GM12878 (cell line): Measurements from ENCODE around the gene HIRA. TPM values are rescaled to one million over a fixed set of nuclear protein-coding genes. Genes with fewer than 3 reads are reported as not detected.

Experiments used
- CBX3 ChIP-seq: fragments of 200-600 bp; sonication (generic); IDR thresholded peaks from 2 replicates; pipeline ENCODE4 v1.6.1; 2016; ENCODE audit warnings: low read depth, borderline replicate concordance
- CHD4 ChIP-seq: fragments of 200-600 bp; sonication (generic); IDR thresholded peaks from 2 replicates; pipeline ENCODE4 v1.6.1; 2016; ENCODE audit warnings: mild to moderate bottlenecking
- FOXK2 ChIP-seq: fragments of 450-650 bp; IDR thresholded peaks from 2 replicates; pipeline ENCODE4 v1.6.1; 2017; ENCODE audit warnings: mild to moderate bottlenecking, moderate library complexity
- IKZF2 ChIP-seq, 2 experiments: fragments of 450-650 bp; IDR thresholded peaks; 2 replicates each; pipeline ENCODE4 v1.6.1; 2017; ENCODE audit warnings: mild to moderate bottlenecking in 2 of 2, moderate library complexity in 2 of 2
- NFYA ChIP-seq: IDR thresholded peaks from 2 replicates; pipeline ENCODE4 v1.6.1; 2011; ENCODE audit warnings: low read depth, mild to moderate bottlenecking, low read length, improper control_type of control experiment, borderline replicate concordance
- POLR2AphosphoS2 ChIP-seq: IDR thresholded peaks from 2 replicates; pipeline ENCODE4 v1.6.1; 2011; ENCODE audit warnings: low read depth, mild to moderate bottlenecking, low read length, improper control_type of control experiment, moderate library complexity
- STAT3 ChIP-seq: IDR thresholded peaks from 2 replicates; pipeline ENCODE4 v1.6.1; 2011; ENCODE audit warnings: low read depth, low read length, improper control_type of control experiment
- polyA plus RNA-seq, 11 experiments: library from polyadenylated mRNA; depleted of rRNA in 4 of 11; unstranded in 6 of 11; stranded (reverse) in 5 of 11; fragments of >200 nt; fragmentation: Nextera tagmentation in 4 of 11; fragmentation: Illumina TruSeq in 1 of 11; extraction: Ambion mirVana in 4 of 11; extraction: Trizol in 1 of 11; gene quantifications; 1 replicate in 1 of 11; 2 replicates in 10 of 11; pipeline versions ENCODE4 v1.2.1 to v1.2.3, GENCODE V29; 2011 to 2016; ENCODE audit warnings: inconsistent platforms in 2 of 11, missing spikeins in 2 of 11, low read depth in 1 of 11
- small RNA-seq: library from RNA; depleted of rRNA; stranded (forward); fragments of <200 nt; gene quantifications from one replicate; pipeline ENCODE3, GENCODE V24; 2014
- total RNA-seq, 4 experiments: library from RNA; depleted of rRNA in 3 of 4; stranded (reverse); fragments of >200 nt in 3 of 4; fragmentation: Illumina TruSeq in 1 of 4; extraction: Trizol in 1 of 4; gene quantifications; 2 replicates each; pipeline versions ENCODE4 v1.2.1 to v1.2.3, GENCODE V29; 2013 to 2021

Gene HIRA
- total and polyA plus RNA-seq, 10 of the 15 experiments (the other 5 are each of a cell fraction or from before 2014, with no cell fraction given) = 0.34 to 32.7 (median 14.5) TPM

GRCh38 chr22:19285831-19286230 is 145.7 kb downstream of the HIRA start (continued):
- no peak for TF ChIP-seq IKZF2 (IDR thresholded peaks at IDR 0.05)
- no peak for TF ChIP-seq FOXK2
- TF ChIP-seq POLR2AphosphoS2 = no peak
- TF ChIP-seq CHD4 = no peak
- no peak for TF ChIP-seq CBX3
- no peak for TF ChIP-seq STAT3
- TF ChIP-seq NFYA = no peak
- TF ChIP-seq, all 136 proteins: peak for 0

Small RNA genes within 50 kb of the gene (small RNA-seq; reads per million reads assigned to genes)
- gene RN7SL168P = not detected

Other genes with a start within 250 kb of the HIRA start
- gene CLTCL1, start 140.0 kb downstream of the HIRA start, total RNA-seq (2014; rRNA removed) = under 0.01 and 0.05 TPM in 2 replicates
- not detected in 2 replicates for gene CLTCL1, start 140.0 kb downstream of the HIRA start, total RNA-seq (2014; rRNA removed; fragmentation: Illumina TruSeq; extraction: Trizol)
- gene CLTCL1, start 140.0 kb downstream of the HIRA start, total RNA-seq (2021) = 0.16 and 0.18 TPM in 2 replicates
- gene CLTCL1, start 140.0 kb downstream of the HIRA start, polyA plus RNA-seq (2011; rRNA removed) = 0.07 and 0.35 TPM in 2 replicates
- gene CLTCL1, start 140.0 kb downstream of the HIRA start, polyA plus RNA-seq (2014; fragmentation: Illumina TruSeq; extraction: Trizol) = 0.07 TPM in 1 of 2 replicates, not detected in the other
- under 1 TPM in 1 of 2 experiments, not detected in 1; 0.04 TPM for gene CLTCL1, start 140.0 kb downstream of the HIRA start, polyA plus RNA-seq (2014; fragmentation: Nextera tagmentation; extraction: Ambion mirVana)
- gene CLTCL1, start 140.0 kb downstream of the HIRA start, polyA plus RNA-seq (2014; rRNA removed) = 0.13 TPM in 1 of 2 replicates, not detected in the other
- under 1 TPM; 0.11 to 0.16 TPM for gene CLTCL1, start 140.0 kb downstream of the HIRA start, polyA plus RNA-seq (2016; fragmentation: Nextera tagmentation; extraction: Ambion mirVana)
- 48.0 and 51.9 TPM in 2 replicates for gene MRPL40, start 812 bp upstream of the HIRA start, total RNA-seq (2014; rRNA removed)
- gene MRPL40, start 812 bp upstream of the HIRA start, total RNA-seq (2014; rRNA removed; fragmentation: Illumina TruSeq; extraction: Trizol) = 55.9 and 58.1 TPM in 2 replicates
- 41.2 and 42.4 TPM in 2 replicates for gene MRPL40, start 812 bp upstream of the HIRA start, total RNA-seq (2021)
- 62.3 and 72.3 TPM in 2 replicates for gene MRPL40, start 812 bp upstream of the HIRA start, polyA plus RNA-seq (2011; rRNA removed)
- gene MRPL40, start 812 bp upstream of the HIRA start, polyA plus RNA-seq (2014; fragmentation: Illumina TruSeq; extraction: Trizol) = 66.0 and 78.0 TPM in 2 replicates
- 100 to 1,000 TPM; 180 to 207 TPM for gene MRPL40, start 812 bp upstream of the HIRA start, polyA plus RNA-seq (2014; fragmentation: Nextera tagmentation; extraction: Ambion mirVana)
- 53.8 and 64.4 TPM in 2 replicates for gene MRPL40, start 812 bp upstream of the HIRA start, polyA plus RNA-seq (2014; rRNA removed)
- gene MRPL40, start 812 bp upstream of the HIRA start, polyA plus RNA-seq (2016; fragmentation: Nextera tagmentation; extraction: Ambion mirVana) = 100 to 1,000 TPM; 124 to 131 TPM
- gene C22orf39, start 16.0 kb upstream of the HIRA start, total RNA-seq (2014; rRNA removed) = 30.1 and 31.6 TPM in 2 replicates
- gene C22orf39, start 16.0 kb upstream of the HIRA start, total RNA-seq (2014; rRNA removed; fragmentation: Illumina TruSeq; extraction: Trizol) = 17.3 TPM in 2 replicates
- gene C22orf39, start 16.0 kb upstream of the HIRA start, total RNA-seq (2021) = 21.4 and 21.6 TPM in 2 replicates
- gene C22orf39, start 16.0 kb upstream of the HIRA start, polyA plus RNA-seq (2011; rRNA removed) = 39.9 and 40.8 TPM in 2 replicates
- 20.8 and 21.0 TPM in 2 replicates for gene C22orf39, start 16.0 kb upstream of the HIRA start, polyA plus RNA-seq (2014; fragmentation: Illumina TruSeq; extraction: Trizol)
- 10 to 100 TPM in 1 of 2 experiments, 1 to 10 TPM in 1; 6.7 to 10.9 TPM for gene C22orf39, start 16.0 kb upstream of the HIRA start, polyA plus RNA-seq (2014; fragmentation: Nextera tagmentation; extraction: Ambion mirVana)
- gene C22orf39, start 16.0 kb upstream of the HIRA start, polyA plus RNA-seq (2014; rRNA removed) = 38.8 and 39.9 TPM in 2 replicates
- 10 to 100 TPM; 38.2 to 47.0 TPM for gene C22orf39, start 16.0 kb upstream of the HIRA start, polyA plus RNA-seq (2016; fragmentation: Nextera tagmentation; extraction: Ambion mirVana)
- 73.3 and 74.6 TPM in 2 replicates for gene UFD1, start 47.5 kb upstream of the HIRA start, total RNA-seq (2014; rRNA removed)
- gene UFD1, start 47.5 kb upstream of the HIRA start, total RNA-seq (2014; rRNA removed; fragmentation: Illumina TruSeq; extraction: Trizol) = 73.7 and 79.0 TPM in 2 replicates
- 67.2 and 67.5 TPM in 2 replicates for gene UFD1, start 47.5 kb upstream of the HIRA start, total RNA-seq (2021)
- 75.4 and 98.7 TPM in 2 replicates for gene UFD1, start 47.5 kb upstream of the HIRA start, polyA plus RNA-seq (2011; rRNA removed)
- gene UFD1, start 47.5 kb upstream of the HIRA start, polyA plus RNA-seq (2014; fragmentation: Illumina TruSeq; extraction: Trizol) = 140 and 145 TPM in 2 replicates
- gene UFD1, start 47.5 kb upstream of the HIRA start, polyA plus RNA-seq (2014; fragmentation: Nextera tagmentation; extraction: Ambion mirVana) = 100 to 1,000 TPM; 128 to 143 TPM
- gene UFD1, start 47.5 kb upstream of the HIRA start, polyA plus RNA-seq (2014; rRNA removed) = 97.3 and 106 TPM in 2 replicates
- 100 to 1,000 TPM; 140 to 143 TPM for gene UFD1, start 47.5 kb upstream of the HIRA start, polyA plus RNA-seq (2016; fragmentation: Nextera tagmentation; extraction: Ambion mirVana)
- gene CDC45, start 48.2 kb upstream of the HIRA start, total RNA-seq (2014; rRNA removed) = 46.9 and 53.0 TPM in 2 replicates
- 40.0 and 40.8 TPM in 2 replicates for gene CDC45, start 48.2 kb upstream of the HIRA start, total RNA-seq (2014; rRNA removed; fragmentation: Illumina TruSeq; extraction: Trizol)
- 45.4 and 49.3 TPM in 2 replicates for gene CDC45, start 48.2 kb upstream of the HIRA start, total RNA-seq (2021)
- gene CDC45, start 48.2 kb upstream of the HIRA start, polyA plus RNA-seq (2011; rRNA removed) = 88.5 and 124 TPM in 2 replicates
- 63.1 and 69.7 TPM in 2 replicates for gene CDC45, start 48.2 kb upstream of the HIRA start, polyA plus RNA-seq (2014; fragmentation: Illumina TruSeq; extraction: Trizol)
- gene CDC45, start 48.2 kb upstream of the HIRA start, polyA plus RNA-seq (2014; fragmentation: Nextera tagmentation; extraction: Ambion mirVana) = 10 to 100 TPM; 42.8 to 51.2 TPM
- 55.5 and 59.3 TPM in 2 replicates for gene CDC45, start 48.2 kb upstream of the HIRA start, polyA plus RNA-seq (2014; rRNA removed)
- 10 to 100 TPM; 79.1 to 83.4 TPM for gene CDC45, start 48.2 kb upstream of the HIRA start, polyA plus RNA-seq (2016; fragmentation: Nextera tagmentation; extraction: Ambion mirVana)
- gene CLDN5, start 92.7 kb upstream of the HIRA start, total RNA-seq (2014; rRNA removed) = not detected in 2 replicates
- gene CLDN5, start 92.7 kb upstream of the HIRA start, total RNA-seq (2014; rRNA removed; fragmentation: Illumina TruSeq; extraction: Trizol) = not detected in 2 replicates
- gene CLDN5, start 92.7 kb upstream of the HIRA start, total RNA-seq (2021) = 0.15 TPM in 1 of 2 replicates, not detected in the other
- not detected in 2 replicates for gene CLDN5, start 92.7 kb upstream of the HIRA start, polyA plus RNA-seq (2011; rRNA removed)
- not detected in 2 replicates for gene CLDN5, start 92.7 kb upstream of the HIRA start, polyA plus RNA-seq (2014; fragmentation: Illumina TruSeq; extraction: Trizol)
- not detected for gene CLDN5, start 92.7 kb upstream of the HIRA start, polyA plus RNA-seq (2014; fragmentation: Nextera tagmentation; extraction: Ambion mirVana)
- gene CLDN5, start 92.7 kb upstream of the HIRA start, polyA plus RNA-seq (2014; rRNA removed) = not detected in 2 replicates
- not detected for gene CLDN5, start 92.7 kb upstream of the HIRA start, polyA plus RNA-seq (2016; fragmentation: Nextera tagmentation; extraction: Ambion mirVana)